Measurements from ENCODE around the gene ADAMTS12. TPM values are rescaled to one million over a fixed set of nuclear protein-coding genes. Genes with fewer than 3 reads are reported as not detected.

Gene ADAMTS12
- total and polyA plus RNA-seq, 9 of the 15 experiments (the other 6 are each of a cell fraction or from before 2014, with no cell fraction given), result 0.11 TPM; not detected in 8

DNA sequence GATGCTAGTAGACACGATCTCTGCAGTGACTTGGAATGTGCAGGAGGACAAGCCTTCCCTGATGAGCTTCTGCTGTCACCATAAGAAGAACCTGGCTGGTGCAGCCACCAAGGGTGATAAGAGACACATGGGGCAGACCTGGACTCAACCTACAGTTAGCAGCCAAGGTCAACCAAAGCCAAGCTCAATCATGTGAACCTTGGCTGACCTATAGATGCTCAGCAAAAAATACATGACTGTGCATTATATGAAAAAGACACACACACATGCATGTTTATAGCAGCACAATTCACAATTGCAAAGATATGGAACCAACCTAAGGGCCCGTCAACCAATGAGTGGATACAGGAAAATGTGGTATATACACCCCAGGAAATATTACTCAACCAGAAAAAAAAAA is 364.1 kb downstream of the ADAMTS12 start (continued):
- TF ChIP-seq XRCC3 (IDR thresholded peaks at IDR 0.05), result no peak
- no peak for TF ChIP-seq ETS2 (tag; IDR thresholded peaks at IDR 0.05; ENCODE audit: borderline replicate concordance, poor library complexity, severe bottlenecking)
- TF ChIP-seq ZNF77 (CRISPR knock-in tag; IDR thresholded peaks at IDR 0.05), result no peak
- TF ChIP-seq RBM17 (IDR thresholded peaks at IDR 0.05; ENCODE audit: borderline replicate concordance, low read depth, low read length), result no peak
- no peak for TF ChIP-seq ZNF695 (CRISPR knock-in tag; IDR thresholded peaks at IDR 0.05)
- TF ChIP-seq CCNT2 (IDR thresholded peaks at IDR 0.05; ENCODE audit: borderline replicate concordance, extremely low read depth, insufficient read length, low read depth, low read length), result no peak
- no peak for TF ChIP-seq ETS1 (conservative IDR thresholded peaks at IDR 0.05; ENCODE audit: control insufficient read depth, low read depth, low read length)
- TF ChIP-seq POLR3A (IDR thresholded peaks at IDR 0.05; ENCODE audit: borderline replicate concordance, extremely low read depth, insufficient read depth, insufficient read length), result no peak
- no peak for TF ChIP-seq MBD2 (IDR thresholded peaks at IDR 0.05; ENCODE audit: borderline replicate concordance, low read depth)

DNA sequence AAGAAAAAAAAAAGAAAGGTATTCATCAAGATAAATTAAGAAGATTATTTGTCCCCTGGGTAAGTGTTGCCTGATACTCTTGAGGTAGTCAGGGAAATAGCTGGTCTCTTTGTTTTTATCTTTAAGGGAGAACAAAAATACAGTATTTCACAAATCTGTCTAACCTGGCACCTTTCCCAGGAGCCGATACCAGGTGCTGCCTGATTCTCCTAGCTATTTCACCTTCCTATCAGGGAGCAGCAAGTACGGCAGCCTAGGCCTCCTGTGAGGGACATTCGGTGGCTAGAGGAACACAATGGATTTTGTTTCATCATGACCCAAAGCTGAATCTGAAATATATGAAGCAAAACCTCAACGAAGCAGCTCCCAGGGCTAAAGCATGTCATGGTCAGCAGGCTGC is 365.0 kb downstream of the ADAMTS12 start:
- no peaks in the 10 kb centered on the region for H3K9me1 ChIP-seq (ENCODE audit: control insufficient read depth, insufficient read depth, low read length)
- DNase-seq (ENCODE audit: extremely low read depth in 1 of 4, low spot score in 3 of 4) (no peak), ATAC-seq (no peak), FAIRE-seq (no peak)
- H2AFZ ChIP-seq (ENCODE audit: low read depth, low read length), result no peak overlapping the region
- H3K27me3 ChIP-seq (ENCODE audit: control insufficient read depth in 2 of 2, insufficient read depth in 2 of 2, low read length in 2 of 2), result peaks cover 0 to 5% of the 10 kb centered on the region in 2 experiments; a peak in 3 of 5 replicates
- ChIA-PET CTCF (ENCODE audit: low intra/inter-chr PET ratio) (no interaction called here), POLR2A (interaction anchor here (0.6 to 0.7 kb wide), 3 partner anchors 12 to 86 kb away, joined by 3 read pairs; no protein-coding TSS in a partner anchor)
- in situ Hi-C loops (cut with MboI) (no loop called here), intact Hi-C loops (cut with micrococcal nuclease) (no loop called here)
- H4K20me1 ChIP-seq (replicated peaks; ENCODE audit: control insufficient read depth, insufficient read depth, low read length), result no peaks in the 10 kb centered on the region
- no peaks in the 10 kb centered on the region for H3K9me3 ChIP-seq (replicated peaks; ENCODE audit: control insufficient read depth, insufficient read depth, low read depth, low read length)
- H3K27ac ChIP-seq (ENCODE audit: extremely low read depth, low read depth, low read length), result no peak overlapping the region
- no peak overlapping the region for H3K9ac ChIP-seq (ENCODE audit: insufficient read depth in 1 of 2, low read depth in 2 of 2, low read length in 2 of 2)
- H3K36me3 ChIP-seq (ENCODE audit: control insufficient read depth, insufficient read depth, low read length), result no peaks in the 10 kb centered on the region
- H3K4me1 ChIP-seq (replicated peaks in 1 of 2; ENCODE audit: control insufficient read depth in 2 of 2, insufficient read depth in 2 of 2, low read length in 2 of 2), result no peaks in the 10 kb centered on the region
- no peaks in the 10 kb centered on the region for H3K79me2 ChIP-seq (ENCODE audit: control insufficient read depth, insufficient read depth, low read length)
- H3K4me2 ChIP-seq (ENCODE audit: insufficient read depth, low read length), result no peak overlapping the region
- whole genome bisulfite sequencing (ENCODE audit: insufficient coverage, low coverage, missing lambda C conversion rate), result 1% methylated on average over 4 of the region's 4 CpGs
- H3K4me3 ChIP-seq, result no peak overlapping the region
- no TSS peak for BruUV-seq (replicated peaks)
- no peak for TF ChIP-seq PRPF4 (IDR thresholded peaks at IDR 0.05; ENCODE audit: insufficient read depth, low read depth, low read length, poor library complexity, severe bottlenecking)
- TF ChIP-seq ZNF407 (IDR thresholded peaks at IDR 0.05; ENCODE audit: low read depth), result no peak
- no peak for TF ChIP-seq NFE2L1 (tag; IDR thresholded peaks at IDR 0.05; ENCODE audit: borderline replicate concordance, low read depth)
